Aorta (tissue), 5 donors: Measurements from ENCODE around the gene GUCY1A2. TPM values are rescaled to one million over a fixed set of nuclear protein-coding genes. Genes with fewer than 3 reads are reported as not detected.

Source experiments
- ATAC-seq: fragments of 200-7000 bp; cut with Tn5 transposase; one replicate; pipeline ENCODE4 v1.9.1; 2022; ENCODE audit warnings: moderate library complexity; ENCODE audit not compliant: low FRiP score
- DNase-seq, 2 donors: peaks; one replicate each; pipeline ENCODE4 v3.0.0-alpha.2; 2020
- H3K27ac ChIP-seq, 2 donors: one replicate each; pipeline ENCODE4 v1.5.1; 2013; ENCODE audit warnings: low read length in 2 of 2, mild to moderate bottlenecking in 2 of 2, moderate library complexity in 2 of 2, control low read depth in 1 of 2, inconsistent platforms in 1 of 2, low read depth in 1 of 2
- H3K27me3 ChIP-seq, 2 donors: one replicate each; pipeline ENCODE4 v1.6.1; 2013; ENCODE audit warnings: control low read depth in 1 of 2, low read length in 1 of 2, mild to moderate bottlenecking in 1 of 2, moderate library complexity in 1 of 2; ENCODE audit not compliant: insufficient read depth in 2 of 2, control insufficient read depth in 1 of 2
- H3K36me3 ChIP-seq, 2 donors: one replicate each; pipeline ENCODE4 v1.6.1; 2013; ENCODE audit warnings: control low read depth in 1 of 2, low read length in 1 of 2, mild to moderate bottlenecking in 1 of 2; ENCODE audit not compliant: insufficient read depth in 2 of 2, control insufficient read depth in 1 of 2
- H3K4me1 ChIP-seq, 2 donors: one replicate each; pipeline ENCODE4 v1.6.1; 2013; ENCODE audit warnings: low read length in 2 of 2, control low read depth in 1 of 2, mild to moderate bottlenecking in 1 of 2, moderate library complexity in 1 of 2; ENCODE audit not compliant: insufficient read depth in 2 of 2, control insufficient read depth in 1 of 2
- H3K4me3 ChIP-seq, 2 donors: one replicate each; pipeline ENCODE4 v1.5.1; 2013; ENCODE audit warnings: low read length in 2 of 2, control low read depth in 1 of 2, mild to moderate bottlenecking in 1 of 2
- H3K9me3 ChIP-seq: one replicate; pipeline ENCODE4 v1.6.1; 2013; ENCODE audit warnings: mild to moderate bottlenecking, low read length; ENCODE audit not compliant: control insufficient read depth
- WGBS, 2 donors: extraction: QIAGEN DNeasy Blood & Tissue Kit; methylation state at CpG; one replicate each; pipeline ENCODE4 v1.1.7; 2013; 5-methylcytosine and 5-hydroxymethylcytosine counted together
- intact Hi-C, 2 donors: fragments of 100-400 bp; cut with DNase I; formaldehyde crosslinking; loops; one replicate each; pipeline versions ENCODE4 v1.14.2 to v1.15.0; 2022
- polyA plus RNA-seq, 2 donors: library from polyadenylated mRNA; stranded (reverse); fragments of 200-250 nt; gene quantifications; one replicate each; pipeline ENCODE4 v1.2.3, GENCODE V29; 2013
- total RNA-seq, 2 donors: library from RNA; stranded (reverse); fragmentation: NEBNext Ultra II Directional; extraction: Animal tissue kit (Norgen Biotek cat#: 25700); gene quantifications; one replicate each; pipeline ENCODE4 v1.2.1, GENCODE V29; 2021
- donor health status: healthy with polysubstance abuse.
- donor health status: Bipolar disorder and iron deficiency.
- donor health status: DM: no; HTN: no; CAD: no.
- donor health status: DM: no; HTN: no; CAD: no.
- donor health status: DM: yes; HTN: yes; CAD: no.

Gene GUCY1A2
- total and polyA plus RNA-seq, 4 donors: 0.75 to 37.9 (median 4.4) TPM

GRCh38 chr11:106627694-106628093, 390.6 kb downstream of the GUCY1A2 start:
- ATAC-seq (no peak), DNase-seq (no peak)
- no peaks in the 10 kb centered on the region for H3K9me3 ChIP-seq
- intact Hi-C loops: no loop called here
- H3K27ac ChIP-seq: no peak overlapping the region
- no peaks in the 10 kb centered on the region for H3K4me1 ChIP-seq
- no peak overlapping the region for H3K4me3 ChIP-seq
- H3K36me3 ChIP-seq: no peaks in the 10 kb centered on the region
- 94 to 95% methylated on average over 6 of the region's 6 CpGs for WGBS, 2 donors
- H3K27me3 ChIP-seq: no peaks in the 10 kb centered on the region

GRCh38 chr11:106625566-106625965, 392.7 kb downstream of the GUCY1A2 start:
- intact Hi-C loops: no loop called here
- Histone ChIP-seq H3K4me1 (no peaks in the 10 kb centered on the region), H3K36me3 (no peaks in the 10 kb centered on the region), H3K27me3 (no peaks in the 10 kb centered on the region), H3K9me3 (peaks cover 2% of the 10 kb centered on the region), H3K27ac (no peak overlapping the region), H3K4me3 (no peak overlapping the region)
- 15 to 23% methylated on average over 3 of the region's 3 CpGs for WGBS, 2 donors
- DNase-seq (no peak), ATAC-seq (no peak)

- Histone ChIP-seq H3K4me1 (no peaks in the 10 kb centered on the region), H3K4me3 (no peak overlapping the region), H3K9me3 (peaks cover 2% of the 10 kb centered on the region), H3K27me3 (no peaks in the 10 kb centered on the region), H3K27ac (no peak overlapping the region), H3K36me3 (no peaks in the 10 kb centered on the region)
- 56 to 60% methylated on average over 3 of the region's 3 CpGs for WGBS, 2 donors
- intact Hi-C loops: no loop called here
- ATAC-seq: no peak
- DNase-seq: no peak
Measured at GRCh38 chr11:106624377-106624776, 393.9 kb downstream of the GUCY1A2 start.
